ENCODE results near the gene SUPT3H.
"Not testable (repeated sequence)": the region's sequence is repeated elsewhere in the genome, so short reads cannot be mapped to it uniquely, and the experiment has no call there.

The SUPT3H gene

GRCh38 chr6:45314146-45314545, 63.6 kb downstream of the SUPT3H start:
- DNase-seq: no peak

GRCh38 chr6:45310118-45310788, 67.5 kb downstream of the SUPT3H start:
- DNase-seq: no peak

GRCh38 chr6:45305546-45305945, 72.2 kb downstream of the SUPT3H start:
- no peak for DNase-seq

- DNase-seq: no peak
These were observed 74.9 kb downstream of the SUPT3H start for GRCh38 chr6:45302832-45303231.

GRCh38 chr6:45301348-45302142, 76.2 kb downstream of the SUPT3H start:
- no peak for DNase-seq

GRCh38 chr6:45300736-45301135, 77.0 kb downstream of the SUPT3H start:
- no peak for DNase-seq

GRCh38 chr6:45299096-45299581, 78.6 kb downstream of the SUPT3H start:
- DNase-seq: no peak

GRCh38 chr6:45297320-45297719, 80.4 kb downstream of the SUPT3H start:
- DNase-seq: no peak

GRCh38 chr6:45294065-45294701, 83.6 kb downstream of the SUPT3H start:
- not testable (repeated sequence) for DNase-seq

- DNase-seq: no peak
These were observed 84.4 kb downstream of the SUPT3H start for GRCh38 chr6:45293306-45293705.

- no peak for DNase-seq
These were observed 87.8 kb downstream of the SUPT3H start for GRCh38 chr6:45289751-45290514.

- DNase-seq: not testable (repeated sequence)
These were observed 91.0 kb downstream of the SUPT3H start for GRCh38 chr6:45286707-45287106.

GRCh38 chr6:45278367-45278766, 99.4 kb downstream of the SUPT3H start:
- no peak for DNase-seq

GRCh38 chr6:45277741-45278140, 100.0 kb downstream of the SUPT3H start:
- DNase-seq: not testable (repeated sequence)

- no peak for DNase-seq
These were observed 102.4 kb downstream of the SUPT3H start for GRCh38 chr6:45275358-45275757.

GRCh38 chr6:45272626-45273025, 105.1 kb downstream of the SUPT3H start:
- no peak for DNase-seq

GRCh38 chr6:45265246-45265645, 112.5 kb downstream of the SUPT3H start:
- no peak for DNase-seq

GRCh38 chr6:45260696-45261095, 117.0 kb downstream of the SUPT3H start:
- DNase-seq: no peak

- DNase-seq: no peak
These were observed 120.7 kb downstream of the SUPT3H start for GRCh38 chr6:45256697-45257695.

GRCh38 chr6:45255434-45255833, 122.3 kb downstream of the SUPT3H start:
- no peak for DNase-seq

GRCh38 chr6:45254253-45254652, 123.5 kb downstream of the SUPT3H start:
- no peak for DNase-seq

- DNase-seq: no peak
These were observed 124.3 kb downstream of the SUPT3H start for GRCh38 chr6:45253453-45253852.
